B cell (primary cell): ENCODE results near the gene AOPEP. TPM values are rescaled to one million over a fixed set of nuclear protein-coding genes. Genes with fewer than 3 reads are reported as not detected.

ENCODE experiments used
- ATAC-seq: fragments of 200-7000 bp; cut with Tn5 transposase; one replicate; pipeline ENCODE4 v1.10.0; 2021; ENCODE audit warnings: low read depth, mild to moderate bottlenecking, moderate number of reproducible peaks, moderate library complexity
- CTCF ChIA-PET: fragments of 350-600 bp; sonication (Branson Sonifier 250); formaldehyde crosslinking; loops from one replicate; lab custom pipeline; 2021; ENCODE audit warnings: antibody characterized with exemption, inconsistent platforms; lab: Charles Lee
- POLR2A ChIA-PET: fragments of 350-600 bp; sonication (Branson Sonifier 250); formaldehyde crosslinking; loops from one replicate; lab custom pipeline; 2021; ENCODE audit warnings: antibody characterized with exemption; lab: Charles Lee
- DNase-seq: peaks from one replicate; pipeline ENCODE4 v3.0.0; 2013
- H2AFZ ChIP-seq: 2 replicates; pipeline ENCODE4 v1.6.1; 2012; ENCODE audit warnings: mild to moderate bottlenecking, low read depth, low read length; ENCODE audit not compliant: insufficient read depth, poor library complexity, severe bottlenecking
- H3K27ac ChIP-seq, 2 donors: 1 replicate in 1 of 2; 2 replicates in 1 of 2; pipeline ENCODE4 v1.5.1; 2012 to 2013; ENCODE audit warnings: low read length in 2 of 2, mild to moderate bottlenecking in 2 of 2, moderate library complexity in 1 of 2
- H3K27me3 ChIP-seq, 4 experiments: fragments of 200-600 bp in 1 of 4; sonication (generic) in 1 of 4; replicated peaks in 1 of 4; 1 replicate in 2 of 4; 2 replicates in 2 of 4; pipeline versions ENCODE4 v1.6.1 to v1.7.0; 2013 to 2016; ENCODE audit warnings: low read length in 3 of 4, mild to moderate bottlenecking in 2 of 4, mixed read lengths in 1 of 4, moderate library complexity in 1 of 4; ENCODE audit not compliant: insufficient read depth in 4 of 4, control insufficient read depth in 3 of 4; ENCODE audit errors: control extremely low read depth in 1 of 4
- H3K36me3 ChIP-seq, 2 experiments: replicated peaks in 1 of 2; 1 replicate in 1 of 2; 2 replicates in 1 of 2; pipeline versions ENCODE4 v1.6.1 to v1.7.1; 2013; ENCODE audit warnings: low read length in 1 of 2; ENCODE audit not compliant: insufficient read depth in 2 of 2, control insufficient read depth in 1 of 2; ENCODE audit errors: control extremely low read depth in 1 of 2, extremely low read depth in 1 of 2
- H3K4me1 ChIP-seq, 2 donors: fragments of 200-600 bp in 1 of 2; sonication (generic) in 1 of 2; 1 replicate in 1 of 2; 2 replicates in 1 of 2; pipeline versions ENCODE4 v1.5.1 to v1.6.1; 2013 to 2017; ENCODE audit warnings: low read length in 2 of 2; ENCODE audit not compliant: control insufficient read depth in 2 of 2, insufficient read depth in 2 of 2
- H3K4me2 ChIP-seq: replicated peaks from 2 replicates; pipeline ENCODE3; 2012; ENCODE audit warnings: mild to moderate bottlenecking, low read depth, low read length; ENCODE audit not compliant: poor library complexity, severe bottlenecking
- H3K4me3 ChIP-seq, 5 experiments: fragments of 200-600 bp in 1 of 5; sonication (generic) in 1 of 5; 1 replicate in 3 of 5; 2 replicates in 2 of 5; pipeline versions ENCODE4 v1.5.1 to v1.7.0; 2011 to 2016; ENCODE audit warnings: low read length in 4 of 5, mild to moderate bottlenecking in 4 of 5, low read depth in 2 of 5, control low read depth in 1 of 5, moderate library complexity in 1 of 5; ENCODE audit not compliant: insufficient read depth in 1 of 5; ENCODE audit errors: control extremely low read depth in 1 of 5, extremely low read depth in 1 of 5
- H3K79me2 ChIP-seq: fragments of 200-600 bp; sonication (generic); one replicate; pipeline ENCODE4 v1.6.0; 2016; ENCODE audit warnings: low read length; ENCODE audit not compliant: control insufficient read depth, insufficient read depth
- H3K9ac ChIP-seq: fragments of 200-600 bp; sonication (generic); 2 replicates; pipeline ENCODE4 v1.6.1; 2017; ENCODE audit warnings: mild to moderate bottlenecking, low read length, moderate library complexity
- H3K9me3 ChIP-seq, 3 donors: one replicate each; pipeline versions ENCODE4 v1.6.1 to v1.7.1; 2013; ENCODE audit warnings: low read length in 2 of 3; ENCODE audit not compliant: control insufficient read depth in 2 of 3, insufficient read depth in 1 of 3; ENCODE audit errors: control extremely low read depth in 1 of 3
- H4K20me1 ChIP-seq: 2 replicates; pipeline ENCODE4 v1.6.0; 2012; ENCODE audit warnings: mild to moderate bottlenecking, low read length; ENCODE audit not compliant: insufficient read depth, control insufficient read depth, poor library complexity, severe bottlenecking
- H3K27ac Mint-ChIP-seq: one replicate; pipeline ENCODE4 v1.8.0; 2021; ENCODE audit warnings: mixed read lengths
- H3K27me3 Mint-ChIP-seq: one replicate; pipeline ENCODE4 v1.8.0; 2021; ENCODE audit warnings: mixed read lengths
- H3K4me1 Mint-ChIP-seq: one replicate; pipeline ENCODE4 v1.8.0; 2021; ENCODE audit warnings: mixed read lengths
- H3K4me3 Mint-ChIP-seq: one replicate; pipeline ENCODE4 v1.8.0; 2021; ENCODE audit warnings: mixed read lengths
- H3K9me3 Mint-ChIP-seq: one replicate; pipeline ENCODE4 v1.8.0; 2022; ENCODE audit warnings: mixed read lengths; ENCODE audit not compliant: insufficient read depth
- CTCF ChIP-seq: fragments of 200-600 bp; IDR thresholded peaks from one replicate; pipeline ENCODE4 v1.8.0; 2022; ENCODE audit warnings: antibody characterized with exemption, mild to moderate bottlenecking
- EZH2 ChIP-seq: IDR thresholded peaks from 2 replicates; pipeline ENCODE4 v1.6.1; 2012; ENCODE audit warnings: borderline replicate concordance, low read depth, mild to moderate bottlenecking, moderate library complexity, low read length; ENCODE audit not compliant: insufficient read depth, poor library complexity, severe bottlenecking
- WGBS: methylation state at CpG from one replicate; pipeline ENCODE4 v1.1.5; 2013; ENCODE audit warnings: missing lambda C conversion rate; ENCODE audit not compliant: insufficient coverage; 5-methylcytosine and 5-hydroxymethylcytosine counted together
- intact Hi-C: fragments of 100-400 bp; cut with micrococcal nuclease; formaldehyde crosslinking; loops from one replicate; pipeline ENCODE4 v1.10.0; 2022
- polyA plus RNA-seq: library from polyadenylated mRNA; depleted of rRNA; stranded (reverse); fragments of >200 nt; gene quantifications from 2 replicates; pipeline ENCODE4 v1.2.3, GENCODE V29; 2012
- total RNA-seq, 2 donors: library from RNA; stranded (reverse); fragments of 120-200 nt in 1 of 2; gene quantifications; 1 replicate in 1 of 2; 2 replicates in 1 of 2; pipeline versions ENCODE4 v1.2.3 to v1.2.4, GENCODE V29; 2013 to 2022

Gene AOPEP
- total and polyA plus RNA-seq, 2 donors (not counting 1 experiment from before 2014, with no cell fraction given), result 5.1 to 35.8 TPM

GRCh38 chr9:94743035-94743954 is 16.8 kb downstream of the AOPEP start:
- no peaks in the 10 kb centered on the region for H3K27me3 ChIP-seq
- CTCF ChIA-PET, result no interaction called here
- H3K36me3 ChIP-seq, result no peaks in the 10 kb centered on the region
- WGBS, result 62% methylated on average over 3 of the region's 6 CpGs
- no peak overlapping the region for H3K27ac ChIP-seq
- no peak overlapping the region for H3K9ac ChIP-seq
- POLR2A ChIA-PET, result no interaction called here
- TF ChIP-seq EZH2 (no peak), CTCF (no peak)
- H2AFZ ChIP-seq, result no peak overlapping the region
- no peaks in the 10 kb centered on the region for H4K20me1 ChIP-seq
- Mint-ChIP-seq H3K4me3 (no peak overlapping the region), H3K4me1 (peaks cover 14% of the 10 kb centered on the region), H3K9me3 (peaks cover 5% of the 10 kb centered on the region), H3K27ac (no peak overlapping the region), H3K27me3 (no peaks in the 10 kb centered on the region)
- intact Hi-C loops, result no loop called here
- peaks cover 4% of the 10 kb centered on the region for H3K79me2 ChIP-seq
- H3K4me3 ChIP-seq, result no peak overlapping the region
- no peak for ATAC-seq
- no peak overlapping the region for H3K4me2 ChIP-seq
- peaks cover 0 to 3% (median 1%) of the 10 kb centered on the region in 3 donors for H3K9me3 ChIP-seq
- no peak for DNase-seq
- peaks cover 7% of the 10 kb centered on the region in 2 donors for H3K4me1 ChIP-seq
